Spleen (tissue), 11 donors: ENCODE data around the gene CDC34. TPM values are rescaled to one million over a fixed set of nuclear protein-coding genes. Genes with fewer than 3 reads are reported as not detected.
"Not testable (repeated sequence)": the region's sequence is repeated elsewhere in the genome, so short reads cannot be mapped to it uniquely, and the experiment has no call there.

Source experiments
- DNase-seq: peaks from one replicate; pipeline ENCODE4 v3.0.0-alpha.2; 2020
- H3K27ac ChIP-seq, 8 donors: fragments of 200-600 bp; sonication (generic) in 7 of 8; 1 replicate in 4 of 8; 2 replicates in 4 of 8; pipeline versions ENCODE4 v1.5.0 to v1.8.0; 2016 to 2021; ENCODE audit warnings: inconsistent platforms in 4 of 8, mild to moderate bottlenecking in 4 of 8, moderate library complexity in 1 of 8
- H3K27me3 ChIP-seq, 7 donors: fragments of 200-600 bp; sonication (generic) in 6 of 7; replicated peaks in 1 of 7; 1 replicate in 4 of 7; 2 replicates in 3 of 7; pipeline versions ENCODE4 v1.5.0 to v1.8.0; 2016 to 2021; ENCODE audit warnings: inconsistent platforms in 3 of 7, mild to moderate bottlenecking in 1 of 7
- H3K36me3 ChIP-seq, 6 donors: fragments of 200-600 bp; sonication (generic) in 5 of 6; 1 replicate in 4 of 6; 2 replicates in 2 of 6; pipeline versions ENCODE4 v1.5.0 to v1.8.0; 2016 to 2021; ENCODE audit warnings: inconsistent platforms in 2 of 6
- H3K4me1 ChIP-seq, 6 donors: fragments of 200-600 bp; sonication (generic) in 5 of 6; 1 replicate in 3 of 6; 2 replicates in 3 of 6; pipeline versions ENCODE4 v1.5.0 to v1.8.0; 2016 to 2021; ENCODE audit warnings: inconsistent platforms in 3 of 6
- H3K4me3 ChIP-seq, 8 donors: fragments of 200-600 bp; sonication (generic) in 7 of 8; 1 replicate in 4 of 8; 2 replicates in 4 of 8; pipeline versions ENCODE4 v1.5.0 to v1.8.0; 2016 to 2021; ENCODE audit warnings: inconsistent platforms in 4 of 8, mild to moderate bottlenecking in 4 of 8, moderate library complexity in 2 of 8
- H3K9me3 ChIP-seq, 8 donors: fragments of 200-600 bp; sonication (generic) in 7 of 8; 1 replicate in 4 of 8; 2 replicates in 4 of 8; pipeline versions ENCODE4 v1.5.0 to v1.8.0; 2016 to 2021; ENCODE audit warnings: inconsistent platforms in 4 of 8
- CTCF ChIP-seq, 11 experiments: fragments of 200-600 bp in 7 of 11; fragments of 450-650 bp in 4 of 11; sonication (generic) in 4 of 11; IDR thresholded peaks in 8 of 11; conservative IDR thresholded peaks in 3 of 11; 1 replicate in 7 of 11; 2 replicates in 4 of 11; pipeline versions ENCODE4 v1.4.0 to v1.8.0; 2016 to 2021; ENCODE audit warnings: antibody characterized with exemption in 11 of 11, inconsistent platforms in 4 of 11, mild to moderate bottlenecking in 1 of 11
- POLR2A ChIP-seq, 3 donors: fragments of 450-650 bp; IDR thresholded peaks; one replicate each; pipeline ENCODE4 v1.5.1; 2017; ENCODE audit warnings: antibody characterized with exemption in 3 of 3, mild to moderate bottlenecking in 1 of 3
- POLR2AphosphoS5 ChIP-seq, 3 donors: sonication (generic); formaldehyde crosslinking; IDR thresholded peaks; one replicate each; pipeline ENCODE4 v1.5.1; 2017; ENCODE audit warnings: antibody characterized with exemption in 3 of 3
- WGBS, 5 donors: extraction: QIAGEN DNeasy Blood & Tissue Kit in 3 of 5; methylation state at CpG; one replicate each; pipeline versions ENCODE4 v1.1.5 to v1.1.7; 2013 to 2018; 5-methylcytosine and 5-hydroxymethylcytosine counted together
- intact Hi-C: fragments of 100-400 bp; cut with DNase I; formaldehyde crosslinking; loops from one replicate; pipeline ENCODE4 v1.15.0; 2023; ENCODE audit warnings: low total_unique reads
- polyA plus RNA-seq, 3 donors: library from polyadenylated mRNA; stranded (reverse); fragments of 200-250 nt; gene quantifications; one replicate each; pipeline ENCODE4 v1.2.1, GENCODE V29; 2013
- total RNA-seq, 7 donors: library from RNA; depleted of rRNA in 3 of 7; stranded (reverse); fragments of >200 nt in 3 of 7; fragmentation: NEBNext Ultra II Directional in 4 of 7; extraction: Animal tissue kit (Norgen Biotek cat#: 25700) in 4 of 7; gene quantifications; one replicate each; pipeline versions ENCODE4 v1.1.0 to v1.2.1, GENCODE V29; 2016 to 2021
- donor health status: healthy with polysubstance abuse.
- donor health status: DM: no; HTN: no; CAD: no; lungs with moderate emphysema.
- donor health status: DM: no; HTN: no; CAD: no.
- donor health status: Bipolar disorder and iron deficiency.
- donor health status: healthy.
- donor health status: DM: no; HTN: no; CAD: no.
- donor health status: DM: yes; HTN: yes; CAD: no.

CDC34 gene
- total and polyA plus RNA-seq, 10 donors = 35.9 to 83.9 (median 49.3) TPM

- Histone ChIP-seq H3K36me3 (peaks cover 6 to 50% (median 44%) of the 10 kb centered on the region in 6 donors), H3K27me3 (peaks cover 0 to 54% (median 21%) of the 10 kb centered on the region in 7 donors), H3K9me3 (no peaks in the 10 kb centered on the region), H3K4me3 (no peak overlapping the region), H3K4me1 (peaks cover 11 to 35% (median 22%) of the 10 kb centered on the region in 6 donors), H3K27ac (no peak overlapping the region)
- intact Hi-C loops = loop anchor here (10.0 kb wide), 1 partner anchor 151 kb away; no protein-coding TSS in a partner anchor
- WGBS, 5 donors = 74 to 94% (median 86%) methylated on average over 5 of the region's 5 CpGs
- TF ChIP-seq CTCF (IDR thresholded peaks at IDR 0.05 in 8 of 11, conservative IDR thresholded peaks at IDR 0.05 in 3 of 11) (no peak), POLR2A (IDR thresholded peaks at IDR 0.05) (no peak), POLR2AphosphoS5 (IDR thresholded peaks at IDR 0.05) (no peak)
- DNase-seq = no peak
These were observed 52.3 kb downstream of the CDC34 start for GRCh38 chr19:583968-584239.

GRCh38 chr19:584240-585001, 52.9 kb downstream of the CDC34 start:
- Histone ChIP-seq H3K4me3 (no peak overlapping the region), H3K27ac (no peak overlapping the region), H3K27me3 (peaks cover 0 to 59% (median 26%) of the 10 kb centered on the region in 7 donors), H3K36me3 (peaks cover 6 to 45% (median 42%) of the 10 kb centered on the region in 6 donors), H3K9me3 (no peaks in the 10 kb centered on the region), H3K4me1 (peaks cover 15 to 35% (median 27%) of the 10 kb centered on the region in 6 donors)
- TF ChIP-seq CTCF (IDR thresholded peaks at IDR 0.05 in 8 of 11, conservative IDR thresholded peaks at IDR 0.05 in 3 of 11) (peak; percentile 77 to 94 (median 89)), POLR2AphosphoS5 (IDR thresholded peaks at IDR 0.05) (peak; percentile 64 to 82 (median 66)), POLR2A (IDR thresholded peaks at IDR 0.05) (no peak)
- 34 to 54% (median 39%) methylated on average over 21 to 38 of the region's 38 CpGs for WGBS, 5 donors
- peak; percentile 89 for DNase-seq
- intact Hi-C loops = loop anchor here (10.0 kb wide), 1 partner anchor 150 kb away; no protein-coding TSS in a partner anchor

- Histone ChIP-seq H3K27me3 (peaks cover 0 to 61% (median 27%) of the 10 kb centered on the region in 7 donors), H3K4me1 (peaks cover 15 to 32% (median 28%) of the 10 kb centered on the region in 6 donors), H3K36me3 (peaks cover 6 to 37% (median 35%) of the 10 kb centered on the region in 6 donors)
- intact Hi-C loops = loop anchor here (10.0 kb wide), 1 partner anchor 150 kb away; no protein-coding TSS in a partner anchor
- 80 to 89% (median 87%) methylated on average over 18 to 34 of the region's 34 CpGs for WGBS, 5 donors
- DNase-seq, H3K9me3 ChIP-seq, H3K4me3 ChIP-seq, H3K27ac ChIP-seq: not testable (repeated sequence)
These were observed 53.6 kb downstream of the CDC34 start for GRCh38 chr19:585146-585545.

- intact Hi-C loops = loop anchor here (10.0 kb wide), 1 partner anchor 149 kb away; no protein-coding TSS in a partner anchor
- H3K27ac ChIP-seq = no peak overlapping the region
- peaks cover 0 to 66% (median 31%) of the 10 kb centered on the region in 7 donors for H3K27me3 ChIP-seq
- WGBS, 5 donors = 60 to 86% (median 76%) methylated on average over 9 to 10 of the region's 10 CpGs
- peaks cover 15 to 37% (median 32%) of the 10 kb centered on the region in 6 donors for H3K4me1 ChIP-seq
- peaks cover 3 to 32% (median 30%) of the 10 kb centered on the region in 6 donors for H3K36me3 ChIP-seq
- TF ChIP-seq POLR2AphosphoS5 (IDR thresholded peaks at IDR 0.05) = peak in 1 of 3 donors; percentile 51
- TF ChIP-seq CTCF (IDR thresholded peaks at IDR 0.05 in 8 of 11, conservative IDR thresholded peaks at IDR 0.05 in 3 of 11) = no peak
- no peak for TF ChIP-seq POLR2A (IDR thresholded peaks at IDR 0.05)
- no peak for DNase-seq
- no peak overlapping the region for H3K4me3 ChIP-seq
- no peaks in the 10 kb centered on the region for H3K9me3 ChIP-seq
These were observed 54.1 kb downstream of the CDC34 start for GRCh38 chr19:585551-586110.
